ENCODE data around the gene TGFBR1.

- TF ChIP-seq CTCF (IDR thresholded peaks at IDR 0.05) (no peak), EP300 (IDR thresholded peaks at IDR 0.05) (no peak), POLR2A (IDR thresholded peaks at IDR 0.05) (no peak), POLR2AphosphoS5 (IDR thresholded peaks at IDR 0.05) (no peak)
These were observed 35.8 kb upstream of the TGFBR1 start for GRCh38 chr9:99069075-99069474.
